Panc1 (cell line): ENCODE data around the gene PRM3. TPM values are rescaled to one million over a fixed set of nuclear protein-coding genes. Genes with fewer than 3 reads are reported as not detected.

Experiments
- ATAC-seq: fragments of 200-7000 bp; cut with Tn5 transposase; 2 replicates; pipeline ENCODE4 v1.9.1; 2020; ENCODE audit warnings: mild to moderate bottlenecking, moderate library complexity
- BruUV-seq: library from RNA; stranded (reverse); fragments of 400-500 nt; replicated peaks from 2 replicates; lab custom pipeline; 2021; lab: Mats Ljungman, UMichigan
- CTCF ChIA-PET: fragments of 300-600 bp; sonication (Branson Sonifier 250); formaldehyde crosslinking; loops from one replicate; lab custom pipeline; 2022; ENCODE audit warnings: antibody characterized with exemption; lab: Charles Lee
- POLR2A ChIA-PET: fragments of 300-600 bp; sonication (Branson Sonifier 250); formaldehyde crosslinking; loops from one replicate; lab custom pipeline; 2022; ENCODE audit warnings: antibody characterized with exemption; lab: Charles Lee
- DNase-seq: peaks from one replicate; pipeline ENCODE4 v3.0.0-alpha.2; 2010; ENCODE audit warnings: low read depth, low spot score
- H3K27ac ChIP-seq: 2 replicates; pipeline ENCODE4 v1.5.1; 2011; ENCODE audit warnings: mild to moderate bottlenecking, low read length, inconsistent platforms
- H3K27me3 ChIP-seq: fragments of 200-500 bp; sonication (Bioruptor generic); 2 replicates; pipeline ENCODE4 v1.6.0; 2014; ENCODE audit warnings: low read length, inconsistent platforms; ENCODE audit not compliant: control insufficient read depth, insufficient read depth
- H3K36me3 ChIP-seq: fragments of 200-500 bp; sonication (Bioruptor generic); 2 replicates; pipeline ENCODE4 v1.5.1; 2014; ENCODE audit warnings: inconsistent platforms, mild to moderate bottlenecking, low read length, moderate library complexity; ENCODE audit not compliant: control insufficient read depth, insufficient read depth
- H3K4me1 ChIP-seq: 2 replicates; pipeline ENCODE4 v1.5.1; 2011; ENCODE audit warnings: inconsistent platforms, mild to moderate bottlenecking, low read length, moderate library complexity; ENCODE audit not compliant: control insufficient read depth, insufficient read depth
- H3K4me3 ChIP-seq, 2 experiments: 2 replicates each; pipeline ENCODE4 v1.5.1; 2011 to 2012; ENCODE audit warnings: low read depth in 2 of 2, low read length in 2 of 2, mild to moderate bottlenecking in 2 of 2, inconsistent platforms in 1 of 2, moderate library complexity in 1 of 2
- H3K9me3 ChIP-seq: fragments of 200-500 bp; sonication (Bioruptor generic); 2 replicates; pipeline ENCODE4 v1.5.1; 2014; ENCODE audit warnings: low read depth, mild to moderate bottlenecking, inconsistent platforms, low read length, moderate library complexity; ENCODE audit not compliant: control insufficient read depth, insufficient read depth
- CTCF ChIP-seq: fragments of 450-650 bp; IDR thresholded peaks from 2 replicates; pipeline ENCODE4 v1.5.1; 2017; ENCODE audit warnings: mild to moderate bottlenecking
- POLR2AphosphoS5 ChIP-seq: IDR thresholded peaks from 2 replicates; pipeline ENCODE4 v1.6.1; 2012; ENCODE audit warnings: mild to moderate bottlenecking, low read depth, low read length, moderate library complexity
- REST ChIP-seq, 2 experiments: IDR thresholded peaks; 2 replicates each; pipeline ENCODE4 v1.6.1; 2011 to 2012; ENCODE audit warnings: low read depth in 2 of 2, control low read depth in 1 of 2, low read length in 1 of 2, mild to moderate bottlenecking in 1 of 2, moderate library complexity in 1 of 2; ENCODE audit not compliant: insufficient read depth in 1 of 2
- SIN3A ChIP-seq: IDR thresholded peaks from 2 replicates; pipeline ENCODE4 v1.6.1; 2012; ENCODE audit warnings: low read depth, mild to moderate bottlenecking, low read length, moderate library complexity, borderline replicate concordance; ENCODE audit not compliant: insufficient read depth
- TCF7L2 ChIP-seq: IDR thresholded peaks from 2 replicates; pipeline ENCODE4 v1.6.1; 2011; ENCODE audit warnings: mild to moderate bottlenecking, low read depth, low read length, inconsistent platforms
- in situ Hi-C: cut with HindIII; loops from 2 replicates; pipeline ENCODE4 v1.10.0; 2016; ENCODE audit warnings: low sequenced_read_pairs, low pct_unique_long_range_greater_than_20kb
- intact Hi-C: fragments of 100-400 bp; cut with micrococcal nuclease; formaldehyde crosslinking; loops from one replicate; pipeline ENCODE4 v1.10.0; 2022; ENCODE audit not compliant: unreplicated experiment
- total RNA-seq: library from RNA; stranded (reverse); gene quantifications from one replicate; pipeline ENCODE4 v1.2.1, GENCODE V29; 2021; ENCODE audit not compliant: unreplicated experiment

The PRM3 gene
- total RNA-seq, 1 experiment from 2014 or later, result not detected

GRCh38 chr16:11310634-11310977, 37.2 kb upstream of the PRM3 start:
- in situ Hi-C loops, result no loop called here
- Histone ChIP-seq H3K4me3 (no peak overlapping the region), H3K27me3 (no peaks in the 10 kb centered on the region), H3K27ac (no peak overlapping the region), H3K9me3 (no peaks in the 10 kb centered on the region), H3K4me1 (peaks cover 21% of the 10 kb centered on the region), H3K36me3 (no peaks in the 10 kb centered on the region)
- ATAC-seq, result no peak
- intact Hi-C loops, result no loop called here
- POLR2A ChIA-PET, result no interaction called here
- TF ChIP-seq REST (IDR thresholded peaks at IDR 0.05; ENCODE audit: insufficient read depth in 1 of 2, low read depth in 2 of 2, low read length in 1 of 2) (no peak), CTCF (no peak), POLR2AphosphoS5 (no peak), SIN3A (no peak), TCF7L2 (no peak)
- CTCF ChIA-PET, result no interaction called here
- BruUV-seq, result no TSS peak
- no peak for DNase-seq

- in situ Hi-C loops (no loop called here), intact Hi-C loops (no loop called here)
- Histone ChIP-seq H3K27me3 (no peaks in the 10 kb centered on the region), H3K9me3 (no peaks in the 10 kb centered on the region), H3K4me1 (peaks cover 21% of the 10 kb centered on the region), H3K27ac (no peak overlapping the region), H3K4me3 (no peak overlapping the region), H3K36me3 (no peaks in the 10 kb centered on the region)
- ChIA-PET CTCF (no interaction called here), POLR2A (no interaction called here)
- no TSS peak for BruUV-seq
- DNase-seq, result no peak
- TF ChIP-seq SIN3A (no peak), TCF7L2 (no peak), POLR2AphosphoS5 (no peak), CTCF (no peak), REST (IDR thresholded peaks at IDR 0.05; ENCODE audit: insufficient read depth in 1 of 2, low read depth in 2 of 2, low read length in 1 of 2) (no peak)
- ATAC-seq, result no peak
Observed at GRCh38 chr16:11309895-11310633, 36.6 kb upstream of the PRM3 start.
